Neural progenitor cell (in vitro differentiated cells): ENCODE results near the gene MS4A7. TPM values are rescaled to one million over a fixed set of nuclear protein-coding genes. Genes with fewer than 3 reads are reported as not detected.

Experiments used
- DNase-seq: peaks from one replicate; pipeline ENCODE4 v3.0.0-alpha.2; 2016; ENCODE audit warnings: low spot score
- H2AFZ ChIP-seq: fragments of 200-600 bp; sonication (generic); replicated peaks from 2 replicates; pipeline ENCODE4 v1.6.1; 2016; ENCODE audit warnings: antibody characterized with exemption
- H3F3A ChIP-seq: fragments of 200-600 bp; sonication (generic); 2 replicates; pipeline ENCODE4 v1.6.1; 2016; ENCODE audit warnings: antibody characterized with exemption, low read depth
- H3K27ac ChIP-seq: fragments of 200-600 bp; sonication (generic); 2 replicates; pipeline ENCODE4 v1.5.1; 2016; ENCODE audit warnings: mild to moderate bottlenecking
- H3K27me3 ChIP-seq: fragments of 200-600 bp; sonication (generic); 2 replicates; pipeline ENCODE4 v1.6.1; 2016; ENCODE audit warnings: mild to moderate bottlenecking, moderate library complexity
- H3K36me3 ChIP-seq: fragments of 200-600 bp; sonication (generic); 2 replicates; pipeline ENCODE4 v1.5.1; 2016
- H3K4me1 ChIP-seq: fragments of 200-600 bp; sonication (generic); 2 replicates; pipeline ENCODE4 v1.6.1; 2016; ENCODE audit warnings: mixed run types
- H3K4me2 ChIP-seq: fragments of 200-600 bp; sonication (generic); 2 replicates; pipeline ENCODE4 v1.6.1; 2016
- H3K4me3 ChIP-seq: fragments of 200-600 bp; sonication (generic); 2 replicates; pipeline ENCODE4 v1.5.1; 2016
- H3K79me2 ChIP-seq: fragments of 200-600 bp; sonication (generic); 2 replicates; pipeline ENCODE4 v1.6.1; 2016; ENCODE audit warnings: low read depth
- H3K9ac ChIP-seq: fragments of 200-600 bp; sonication (generic); 2 replicates; pipeline ENCODE4 v1.6.1; 2016
- H3K9me3 ChIP-seq: fragments of 200-600 bp; sonication (generic); 2 replicates; pipeline ENCODE4 v1.5.1; 2016; ENCODE audit warnings: low read depth
- H4K20me1 ChIP-seq: fragments of 200-600 bp; sonication (generic); 2 replicates; pipeline ENCODE4 v1.6.1; 2016; ENCODE audit warnings: low read depth
- H3K27ac Mint-ChIP-seq: 3 replicates; pipeline ENCODE4 v1.8.0; 2021; ENCODE audit warnings: mixed read lengths
- H3K27me3 Mint-ChIP-seq: 2 replicates; pipeline ENCODE4 v1.8.0; 2022; ENCODE audit warnings: low read depth, mild to moderate bottlenecking, inconsistent platforms, moderate library complexity, mixed read lengths; ENCODE audit not compliant: insufficient read depth
- H3K36me3 Mint-ChIP-seq: 3 replicates; pipeline ENCODE4 v1.8.0; 2021; ENCODE audit warnings: mixed read lengths
- H3K4me1 Mint-ChIP-seq: 3 replicates; pipeline ENCODE4 v1.8.0; 2021; ENCODE audit warnings: mixed read lengths
- H3K4me3 Mint-ChIP-seq: 3 replicates; pipeline ENCODE4 v1.8.0; 2021; ENCODE audit warnings: mild to moderate bottlenecking, moderate library complexity, mixed read lengths
- H3K9me3 Mint-ChIP-seq: 3 replicates; pipeline ENCODE4 v1.8.0; 2020; ENCODE audit warnings: mixed read lengths
- CTCF ChIP-seq: fragments of 200-600 bp; sonication (generic); IDR thresholded peaks from 2 replicates; pipeline ENCODE4 v1.5.1; 2017; ENCODE audit warnings: antibody characterized with exemption, mild to moderate bottlenecking
- EZH2 ChIP-seq: fragments of 200-600 bp; sonication (generic); IDR thresholded peaks from 2 replicates; pipeline ENCODE4 v1.6.1; 2017; ENCODE audit warnings: antibody characterized with exemption, mild to moderate bottlenecking, moderate library complexity
- EZH2phosphoT487 ChIP-seq: fragments of 200-600 bp; sonication (generic); IDR thresholded peaks from 2 replicates; pipeline ENCODE4 v1.6.1; 2017; ENCODE audit warnings: antibody characterized with exemption
- total RNA-seq: library from RNA; depleted of rRNA; stranded (reverse); fragments of >200 nt; gene quantifications from 2 replicates; pipeline ENCODE4 v1.2.3, GENCODE V29; 2015; ENCODE audit warnings: low replicate concordance

The MS4A7 gene
- total RNA-seq, 1 donor from 2014 or later = not detected

GRCh38 chr11:60420015-60420414 is 41.7 kb downstream of the MS4A7 start:
- Histone ChIP-seq H2AFZ (no peak overlapping the region), H3K79me2 (no peaks in the 10 kb centered on the region), H3K27me3 (no peaks in the 10 kb centered on the region), H3K4me1 (no peaks in the 10 kb centered on the region), H3K4me2 (no peak overlapping the region), H3K36me3 (no peaks in the 10 kb centered on the region), H3K9me3 (no peaks in the 10 kb centered on the region), H4K20me1 (no peaks in the 10 kb centered on the region), H3F3A (no peaks in the 10 kb centered on the region), H3K4me3 (no peak overlapping the region), H3K27ac (no peak overlapping the region), H3K9ac (no peak overlapping the region)
- Mint-ChIP-seq H3K4me1 (no peaks in the 10 kb centered on the region), H3K4me3 (no peak overlapping the region), H3K27me3 (peaks cover 2% of the 10 kb centered on the region), H3K9me3 (peaks cover 2% of the 10 kb centered on the region), H3K36me3 (no peaks in the 10 kb centered on the region), H3K27ac (no peak overlapping the region)
- TF ChIP-seq EZH2phosphoT487 (no peak), EZH2 (no peak), CTCF (no peak)
- DNase-seq = no peak

- peaks cover 2% of the 10 kb centered on the region for H3K9me3 Mint-ChIP-seq
- no peaks in the 10 kb centered on the region for H4K20me1 ChIP-seq
- H3K9me3 ChIP-seq = no peaks in the 10 kb centered on the region
- no peaks in the 10 kb centered on the region for H3K79me2 ChIP-seq
- H3K36me3 ChIP-seq = no peaks in the 10 kb centered on the region
- no peak for DNase-seq
- H3K4me3 ChIP-seq = no peak overlapping the region
- peaks cover 2% of the 10 kb centered on the region for H3K27me3 Mint-ChIP-seq
- no peaks in the 10 kb centered on the region for H3K36me3 Mint-ChIP-seq
- H3K4me2 ChIP-seq = no peak overlapping the region
- no peaks in the 10 kb centered on the region for H3F3A ChIP-seq
- peaks cover 7% of the 10 kb centered on the region for H3K4me1 Mint-ChIP-seq
- H3K4me1 ChIP-seq = no peaks in the 10 kb centered on the region
- H3K27ac ChIP-seq = no peak overlapping the region
- H3K27ac Mint-ChIP-seq = no peak overlapping the region
- no peak for TF ChIP-seq CTCF
- no peak for TF ChIP-seq EZH2phosphoT487
- no peak for TF ChIP-seq EZH2
- no peaks in the 10 kb centered on the region for H3K27me3 ChIP-seq
- H3K4me3 Mint-ChIP-seq = no peak overlapping the region
- H2AFZ ChIP-seq = no peak overlapping the region
- H3K9ac ChIP-seq = no peak overlapping the region
These were observed 44.3 kb downstream of the MS4A7 start for GRCh38 chr11:60422609-60423008.

GRCh38 chr11:60428517-60428916 is 50.2 kb downstream of the MS4A7 start:
- Histone ChIP-seq H3K27me3 (no peaks in the 10 kb centered on the region), H3K4me2 (no peak overlapping the region), H3K79me2 (no peaks in the 10 kb centered on the region), H3K27ac (no peak overlapping the region), H2AFZ (no peak overlapping the region), H3K9me3 (no peaks in the 10 kb centered on the region), H3K36me3 (no peaks in the 10 kb centered on the region), H3F3A (no peaks in the 10 kb centered on the region), H3K9ac (no peak overlapping the region), H3K4me1 (no peaks in the 10 kb centered on the region), H4K20me1 (no peaks in the 10 kb centered on the region), H3K4me3 (no peak overlapping the region)
- no peak overlapping the region for H3K4me3 Mint-ChIP-seq
- H3K9me3 Mint-ChIP-seq = no peaks in the 10 kb centered on the region
- H3K27me3 Mint-ChIP-seq = peaks cover 5% of the 10 kb centered on the region
- no peaks in the 10 kb centered on the region for H3K36me3 Mint-ChIP-seq
- TF ChIP-seq EZH2 (no peak), EZH2phosphoT487 (no peak), CTCF (no peak)
- H3K27ac Mint-ChIP-seq = no peak overlapping the region
- peaks cover 9% of the 10 kb centered on the region for H3K4me1 Mint-ChIP-seq
- DNase-seq = no peak
